IMR-90 (cell line): ENCODE results near the gene BMP15. TPM values are rescaled to one million over a fixed set of nuclear protein-coding genes. Genes with fewer than 3 reads are reported as not detected.

Source experiments
- ATAC-seq: fragments of 200-7000 bp; cut with Tn5 transposase; 2 replicates; pipeline ENCODE4 v1.9.1; 2020; ENCODE audit warnings: low read depth, mild to moderate bottlenecking, moderate library complexity
- BruUV-seq: library from RNA; stranded (reverse); fragments of 400-500 nt; replicated peaks from 2 replicates; lab custom pipeline; 2021; lab: Mats Ljungman, UMichigan
- CTCF ChIA-PET: fragments of 300-600 bp; formaldehyde crosslinking; extraction: SDS; loops from one replicate; lab custom pipeline; 2021; ENCODE audit warnings: antibody characterized with exemption; lab: Yijun Ruan, JAX
- POLR2A ChIA-PET: fragments of 300-600 bp; sonication (Branson Sonifier 250); formaldehyde crosslinking; loops from one replicate; lab custom pipeline; 2022; ENCODE audit warnings: antibody characterized with exemption; ENCODE audit not compliant: unreplicated experiment; lab: Charles Lee
- DNase-seq: peaks from one replicate; pipeline ENCODE4 v3.0.0; 2013
- H2AFZ ChIP-seq: replicated peaks from 2 replicates; pipeline ENCODE3; 2013; ENCODE audit warnings: low read length, mild to moderate bottlenecking; ENCODE audit not compliant: poor library complexity
- H2AK5ac ChIP-seq: 2 replicates; pipeline ENCODE4 v1.6.1; 2013; ENCODE audit warnings: low read depth, low read length, inconsistent platforms
- H2AK9ac ChIP-seq: replicated peaks from 2 replicates; pipeline ENCODE3; 2013; ENCODE audit warnings: mild to moderate bottlenecking, low read depth, low read length, moderate library complexity; ENCODE audit not compliant: poor library complexity
- H2BK120ac ChIP-seq: 2 replicates; pipeline ENCODE4 v1.6.1; 2013; ENCODE audit warnings: low read depth, low read length, inconsistent platforms
- H2BK15ac ChIP-seq: 3 replicates; pipeline ENCODE4 v1.6.1; 2013; ENCODE audit warnings: low read depth, low read length, inconsistent platforms
- H2BK20ac ChIP-seq: 2 replicates; pipeline ENCODE4 v1.6.1; 2013; ENCODE audit warnings: low read depth, mild to moderate bottlenecking, inconsistent platforms, low read length, moderate library complexity
- H2BK5ac ChIP-seq: 2 replicates; pipeline ENCODE4 v1.6.1; 2013; ENCODE audit warnings: mild to moderate bottlenecking, low read depth, low read length, inconsistent platforms; ENCODE audit not compliant: poor library complexity, severe bottlenecking
- H3K14ac ChIP-seq: replicated peaks from 2 replicates; pipeline ENCODE4 v1.6.1; 2013; ENCODE audit warnings: low read depth, low read length, inconsistent platforms
- H3K18ac ChIP-seq: 2 replicates; pipeline ENCODE4 v1.6.1; 2013; ENCODE audit warnings: low read depth, low read length, control low read depth
- H3K23ac ChIP-seq: 2 replicates; pipeline ENCODE4 v1.6.1; 2013; ENCODE audit warnings: low read depth, low read length, inconsistent platforms
- H3K27ac ChIP-seq: 2 replicates; pipeline ENCODE4 v1.5.1; 2013; ENCODE audit warnings: mild to moderate bottlenecking, control low read depth, low read length; ENCODE audit not compliant: insufficient read depth
- H3K27me3 ChIP-seq: 2 replicates; pipeline ENCODE4 v1.6.1; 2013; ENCODE audit warnings: low read length; ENCODE audit not compliant: control insufficient read depth, insufficient read depth
- H3K36me3 ChIP-seq: 2 replicates; pipeline ENCODE4 v1.6.1; 2013; ENCODE audit warnings: low read length, mixed read lengths; ENCODE audit not compliant: control insufficient read depth, insufficient read depth
- H3K4ac ChIP-seq: 2 replicates; pipeline ENCODE4 v1.6.1; 2013; ENCODE audit warnings: low read depth, low read length, inconsistent platforms
- H3K4me1 ChIP-seq: 2 replicates; pipeline ENCODE4 v1.6.1; 2013; ENCODE audit warnings: low read length, mixed read lengths; ENCODE audit not compliant: control insufficient read depth, insufficient read depth
- H3K4me2 ChIP-seq: 2 replicates; pipeline ENCODE4 v1.6.1; 2013; ENCODE audit warnings: low read depth, mild to moderate bottlenecking, control low read depth, low read length, moderate library complexity
- H3K4me3 ChIP-seq: 2 replicates; pipeline ENCODE4 v1.5.1; 2013; ENCODE audit warnings: low read depth, mild to moderate bottlenecking, control low read depth, low read length, moderate library complexity; ENCODE audit not compliant: insufficient read depth
- H3K56ac ChIP-seq: 2 replicates; pipeline ENCODE4 v1.6.1; 2013; ENCODE audit warnings: low read length, inconsistent platforms; ENCODE audit not compliant: insufficient read depth; ENCODE audit errors: extremely low read depth
- H3K79me1 ChIP-seq, 2 experiments: 2 replicates each; pipeline ENCODE4 v1.6.1; 2013; ENCODE audit warnings: low read length in 2 of 2, inconsistent platforms in 1 of 2, low read depth in 1 of 2
- H3K9ac ChIP-seq: 2 replicates; pipeline ENCODE4 v1.6.1; 2013; ENCODE audit warnings: low read depth, low read length, control low read depth
- H3K9me1 ChIP-seq: 2 replicates; pipeline ENCODE4 v1.6.1; 2013; ENCODE audit warnings: low read length, inconsistent platforms; ENCODE audit not compliant: insufficient read depth
- H3K9me3 ChIP-seq: 2 replicates; pipeline ENCODE4 v1.6.1; 2013; ENCODE audit warnings: low read length; ENCODE audit not compliant: control insufficient read depth, insufficient read depth
- H4K20me1 ChIP-seq: 2 replicates; pipeline ENCODE4 v1.6.1; 2013; ENCODE audit warnings: low read length, inconsistent platforms; ENCODE audit not compliant: insufficient read depth
- H4K5ac ChIP-seq: 2 replicates; pipeline ENCODE4 v1.6.1; 2013; ENCODE audit warnings: mild to moderate bottlenecking, low read depth, low read length, control low read depth
- H4K8ac ChIP-seq, 2 experiments: 2 replicates each; pipeline ENCODE4 v1.6.1; 2013; ENCODE audit warnings: low read depth in 2 of 2, low read length in 2 of 2, control low read depth in 1 of 2, inconsistent platforms in 1 of 2
- H4K91ac ChIP-seq: 2 replicates; pipeline ENCODE4 v1.6.1; 2013; ENCODE audit warnings: low read depth, low read length, inconsistent platforms; ENCODE audit not compliant: insufficient read depth
- BHLHE40 ChIP-seq: fragments of 150-350 bp; IDR thresholded peaks from 2 replicates; pipeline ENCODE4 v1.6.1; 2016; ENCODE audit warnings: mild to moderate bottlenecking, low read depth, low read length
- CEBPB ChIP-seq: IDR thresholded peaks from 2 replicates; pipeline ENCODE4 v1.6.1; 2012; ENCODE audit warnings: low read depth, low read length, improper control_type of control experiment
- CHD1 ChIP-seq: IDR thresholded peaks from 2 replicates; pipeline ENCODE4 v1.6.1; 2012; ENCODE audit warnings: low read depth, low read length, improper control_type of control experiment
- CTCF ChIP-seq: conservative IDR thresholded peaks from 2 replicates; pipeline ENCODE4 v1.5.1; 2012; ENCODE audit warnings: mild to moderate bottlenecking, low read depth, low read length, improper control_type of control experiment
- ELK1 ChIP-seq: fragments of 150-350 bp; IDR thresholded peaks from 2 replicates; pipeline ENCODE4 v1.6.1; 2016; ENCODE audit warnings: low read depth, mild to moderate bottlenecking, low read length, moderate library complexity, borderline replicate concordance
- FOS ChIP-seq: fragments of 150-350 bp; IDR thresholded peaks from 2 replicates; pipeline ENCODE4 v1.6.1; 2016; ENCODE audit warnings: low read depth, low read length
- MAFK ChIP-seq: IDR thresholded peaks from 2 replicates; pipeline ENCODE4 v1.6.1; 2012; ENCODE audit warnings: low read depth, low read length, improper control_type of control experiment
- MAZ ChIP-seq: IDR thresholded peaks from 2 replicates; pipeline ENCODE4 v1.6.1; 2012; ENCODE audit warnings: low read depth, mild to moderate bottlenecking, low read length, improper control_type of control experiment, moderate library complexity, borderline replicate concordance
- MXI1 ChIP-seq: IDR thresholded peaks from 2 replicates; pipeline ENCODE4 v1.6.1; 2012; ENCODE audit warnings: low read depth, mild to moderate bottlenecking, low read length, moderate library complexity, borderline replicate concordance
- NFE2L2 ChIP-seq: fragments of 150-350 bp; IDR thresholded peaks from 2 replicates; pipeline ENCODE4 v1.6.1; 2016; ENCODE audit warnings: low read depth, mild to moderate bottlenecking, low read length
- POLR2A ChIP-seq: IDR thresholded peaks from 2 replicates; pipeline ENCODE4 v1.6.1; 2012; ENCODE audit warnings: mild to moderate bottlenecking, low read depth, low read length
- RAD21 ChIP-seq: IDR thresholded peaks from 2 replicates; pipeline ENCODE4 v1.6.1; 2012; ENCODE audit warnings: low read length, improper control_type of control experiment
- RCOR1 ChIP-seq: IDR thresholded peaks from 2 replicates; pipeline ENCODE4 v1.6.1; 2012; ENCODE audit warnings: mild to moderate bottlenecking, low read length, improper control_type of control experiment; ENCODE audit not compliant: insufficient replicate concordance
- RFX5 ChIP-seq: IDR thresholded peaks from 2 replicates; pipeline ENCODE4 v1.8.0; 2012; ENCODE audit warnings: low read depth, mild to moderate bottlenecking, low read length, moderate library complexity
- SMC3 ChIP-seq: fragments of 150-350 bp; IDR thresholded peaks from 2 replicates; pipeline ENCODE4 v1.6.1; 2016; ENCODE audit warnings: low read depth, mild to moderate bottlenecking, antibody characterized with exemption, low read length, moderate library complexity
- USF2 ChIP-seq: fragments of 150-350 bp; IDR thresholded peaks from 2 replicates; pipeline ENCODE4 v1.6.1; 2017; ENCODE audit warnings: mild to moderate bottlenecking, antibody characterized with exemption, low read length, low read depth
- dilution Hi-C: fragments of 300-500 bp; cut with HindIII; formaldehyde crosslinking; loops from one replicate; pipeline ENCODE4 v1.14.3; 2018; ENCODE audit warnings: low sequenced_read_pairs; ENCODE audit not compliant: unreplicated experiment
- in situ Hi-C: fragments of 300-500 bp; cut with MboI; formaldehyde crosslinking; loops from 3 replicates; pipeline ENCODE4 v1.14.3; 2019; ENCODE audit warnings: low sequenced_read_pairs, inconsistent platforms, mixed read lengths
- intact Hi-C: fragments of 100-400 bp; cut with micrococcal nuclease; formaldehyde crosslinking; loops from 2 replicates; pipeline ENCODE4 v1.10.0; 2022
- polyA plus RNA-seq, 3 experiments: library from polyadenylated mRNA; depleted of rRNA; stranded (reverse); fragments of >200 nt; gene quantifications; 2 replicates each; pipeline ENCODE4 v1.2.3, GENCODE V29; 2012; ENCODE audit warnings: low replicate concordance in 1 of 3
- total RNA-seq: library from RNA; depleted of rRNA; stranded (reverse); fragments of >200 nt; gene quantifications from 2 replicates; pipeline ENCODE4 v1.2.3, GENCODE V29; 2012

Gene BMP15
- total and polyA plus RNA-seq, 2 of the 4 experiments (the other 2 are of a cell fraction): not detected

GRCh38 chrX:50881028-50881427 is 29.5 kb upstream of the BMP15 start:
- DNase-seq: no peak
- in situ Hi-C loops: no loop called here
- Histone ChIP-seq H3K4ac (no peak overlapping the region), H2AFZ (no peak overlapping the region), H3K23ac (no peak overlapping the region), H2AK9ac (no peak overlapping the region), H2BK120ac (no peak overlapping the region), H2BK15ac (no peak overlapping the region), H3K14ac (no peak overlapping the region), H3K9me1 (no peaks in the 10 kb centered on the region), H3K79me1 (no peaks in the 10 kb centered on the region), H3K9me3 (no peaks in the 10 kb centered on the region), H3K4me2 (no peak overlapping the region), H3K56ac (no peak overlapping the region), H3K27me3 (no peaks in the 10 kb centered on the region; the same call in none of the 2 replicates), H4K20me1 (no peaks in the 10 kb centered on the region), H3K27ac (no peak overlapping the region), H4K5ac (no peak overlapping the region), H3K4me1 (no peaks in the 10 kb centered on the region), H4K8ac (no peak overlapping the region), H3K18ac (no peak overlapping the region), H2BK5ac (no peak overlapping the region), H3K9ac (no peak overlapping the region), H4K91ac (no peak overlapping the region), H2BK20ac (no peak overlapping the region), H2AK5ac (no peak overlapping the region), H3K36me3 (no peaks in the 10 kb centered on the region), H3K4me3 (no peak overlapping the region)
- TF ChIP-seq CEBPB (no peak), NFE2L2 (no peak), SMC3 (no peak), RAD21 (no peak), RFX5 (no peak), MAFK (no peak), CTCF (no peak), POLR2A (no peak), BHLHE40 (no peak), MXI1 (no peak), CHD1 (no peak), RCOR1 (no peak), USF2 (no peak), ELK1 (no peak), MAZ (no peak), FOS (no peak)
- CTCF ChIA-PET: no interaction called here
- POLR2A ChIA-PET: no interaction called here
- ATAC-seq: no peak
- dilution Hi-C loops: no loop called here
- BruUV-seq: no TSS peak
- intact Hi-C loops: no loop called here
